SH-SY5Y (cell line): Measurements from ENCODE around the gene MYO1E.

Experiments used
- GATA2 ChIP-seq: IDR thresholded peaks from 2 replicates; pipeline ENCODE4 v1.6.1; 2011; ENCODE audit warnings: mild to moderate bottlenecking, low read depth, low read length
- GATA3 ChIP-seq: IDR thresholded peaks from 2 replicates; pipeline ENCODE4 v1.6.1; 2011; ENCODE audit warnings: low read depth, mild to moderate bottlenecking, low read length, moderate library complexity

DNA sequence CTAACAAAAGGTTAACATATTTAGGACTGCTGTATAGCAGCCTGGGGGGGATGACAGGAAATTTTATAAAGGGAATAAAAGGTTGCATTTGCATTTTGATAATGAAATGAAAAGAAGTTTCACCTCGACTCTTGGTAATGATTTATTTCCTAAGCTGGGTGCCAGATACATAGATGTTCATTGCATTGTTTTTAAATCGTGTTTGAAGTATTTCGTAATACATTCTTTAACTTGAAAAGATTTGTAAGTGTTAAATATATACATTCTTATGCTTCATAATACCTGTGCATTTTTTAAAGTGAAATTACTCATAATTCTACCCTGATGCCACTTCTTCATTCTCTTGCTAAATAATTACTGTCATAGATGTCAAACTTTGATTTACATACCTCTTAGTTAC is 143.2 kb downstream of the MYO1E start:
- no peak for TF ChIP-seq GATA2
- TF ChIP-seq GATA3, result no peak
